ENCODE measurements around the gene KRTAP5-1.

- no peak for TF ChIP-seq POLR2A (IDR thresholded peaks at IDR 0.05; ENCODE audit: low read length)
- TF ChIP-seq ESRRA (IDR thresholded peaks at IDR 0.05; ENCODE audit: borderline replicate concordance, low read length): no peak
- TF ChIP-seq CTCF (IDR thresholded peaks at IDR 0.05): no peak
- TF ChIP-seq KDM1A (IDR thresholded peaks at IDR 0.05; ENCODE audit: low read depth): no peak
- no peak for TF ChIP-seq BHLHE40 (IDR thresholded peaks at IDR 0.05; ENCODE audit: low read depth, low read length)
- no peak for TF ChIP-seq ZFP36 (IDR thresholded peaks at IDR 0.05; ENCODE audit: borderline replicate concordance, partially characterized antibody)
- TF ChIP-seq NR3C1 (IDR thresholded peaks at IDR 0.05): no peak
- TF ChIP-seq USF2 (IDR thresholded peaks at IDR 0.05): no peak
- TF ChIP-seq RCOR1 (IDR thresholded peaks at IDR 0.05; ENCODE audit: low read depth, low read length): no peak
Measured at GRCh38 chr11:1572197-1573076, 12.6 kb downstream of the KRTAP5-1 start, which contains the start of gene DUSP8.

Data from A549 (cell line).